H1 (cell line): Measurements from ENCODE around the gene CLINT1. TPM values are rescaled to one million over a fixed set of nuclear protein-coding genes. Genes with fewer than 3 reads are reported as not detected.

ENCODE experiments used
- CTCF ChIA-PET: fragments of 300-600 bp; sonication (Branson Sonifier 250); formaldehyde crosslinking; loops from one replicate; lab custom pipeline; 2021; ENCODE audit not compliant: partially characterized antibody; lab: Charles Lee
- POLR2A ChIA-PET: fragments of 300-600 bp; sonication (Branson Sonifier 250); formaldehyde crosslinking; loops from one replicate; lab custom pipeline; 2021; ENCODE audit warnings: inconsistent platforms; ENCODE audit not compliant: partially characterized antibody; lab: Charles Lee
- DNase-seq, 2 experiments: peaks; one replicate each; pipeline versions ENCODE4 v3.0.0 to v3.0.0-alpha.2; 2010 to 2022; ENCODE audit warnings: low spot score in 2 of 2, low read depth in 1 of 2, mixed read lengths in 1 of 2
- FAIRE-seq: peaks from 2 replicates; lab custom pipeline; 2011; peaks lifted over from hg19 to GRCh38; lab: Jason Lieb, UNC
- H2AFZ ChIP-seq: 2 replicates; pipeline ENCODE4 v1.8.1; 2012; ENCODE audit warnings: low read length, inconsistent platforms
- H2AK5ac ChIP-seq: 2 replicates; pipeline ENCODE4 v1.6.1; 2013; ENCODE audit warnings: low read depth, low read length
- H2BK120ac ChIP-seq: replicated peaks from 2 replicates; pipeline ENCODE3; 2013; ENCODE audit warnings: low read depth, low read length, inconsistent platforms
- H2BK12ac ChIP-seq: 2 replicates; pipeline ENCODE4 v1.6.1; 2013; ENCODE audit warnings: low read depth, low read length
- H2BK15ac ChIP-seq: 2 replicates; pipeline ENCODE4 v1.6.1; 2013; ENCODE audit warnings: low read length
- H2BK20ac ChIP-seq: 2 replicates; pipeline ENCODE4 v1.6.1; 2013; ENCODE audit warnings: low read length
- H2BK5ac ChIP-seq: 2 replicates; pipeline ENCODE4 v1.6.1; 2013; ENCODE audit warnings: low read depth, low read length
- H3K14ac ChIP-seq: 2 replicates; pipeline ENCODE4 v1.6.1; 2013; ENCODE audit warnings: inconsistent platforms; ENCODE audit not compliant: insufficient read length
- H3K18ac ChIP-seq: 2 replicates; pipeline ENCODE4 v1.6.1; 2013; ENCODE audit warnings: low read length; ENCODE audit errors: extremely low read depth
- H3K23ac ChIP-seq: 2 replicates; pipeline ENCODE4 v1.6.1; 2013; ENCODE audit warnings: inconsistent platforms; ENCODE audit not compliant: insufficient read length
- H3K23me2 ChIP-seq: 2 replicates; pipeline ENCODE4 v1.6.1; 2013; ENCODE audit warnings: low read depth, low read length
- H3K27ac ChIP-seq: 2 replicates; pipeline ENCODE4 v1.6.1; 2011; ENCODE audit warnings: low read depth, low read length, inconsistent platforms
- H3K27me3 ChIP-seq, 4 experiments: replicated peaks in 1 of 4; 1 replicate in 1 of 4; 2 replicates in 3 of 4; pipeline versions ENCODE4 v1.6.1 to v1.8.1; 2011 to 2013; ENCODE audit warnings: low read length in 3 of 4, mild to moderate bottlenecking in 3 of 4, inconsistent platforms in 2 of 4, mixed read lengths in 2 of 4, moderate library complexity in 1 of 4; ENCODE audit not compliant: control insufficient read depth in 3 of 4, insufficient read depth in 3 of 4; ENCODE audit errors: extremely low read depth in 1 of 4
- H3K36me3 ChIP-seq, 4 experiments: 2 replicates each; pipeline versions ENCODE4 v1.6.1 to v1.8.1; 2011 to 2013; ENCODE audit warnings: mild to moderate bottlenecking in 4 of 4, low read length in 3 of 4, moderate library complexity in 2 of 4, control low read depth in 1 of 4, inconsistent platforms in 1 of 4; ENCODE audit not compliant: insufficient read depth in 4 of 4, control insufficient read depth in 2 of 4
- H3K4ac ChIP-seq: replicated peaks from 2 replicates; pipeline ENCODE3; 2013; ENCODE audit warnings: low read length, low read depth, mixed read lengths, inconsistent platforms; ENCODE audit not compliant: insufficient read length
- H3K4me1 ChIP-seq, 4 experiments: replicated peaks in 1 of 4; 1 replicate in 1 of 4; 2 replicates in 3 of 4; pipeline versions ENCODE4 v1.6.1 to v1.8.1; 2011 to 2013; ENCODE audit warnings: low read length in 3 of 4, inconsistent platforms in 2 of 4, mixed read lengths in 1 of 4; ENCODE audit not compliant: insufficient read depth in 4 of 4, control insufficient read depth in 3 of 4
- H3K4me2 ChIP-seq, 2 experiments: 2 replicates each; pipeline versions ENCODE4 v1.6.1 to v1.8.1; 2011 to 2013; ENCODE audit warnings: low read depth in 2 of 2, low read length in 2 of 2, control low read depth in 1 of 2, inconsistent platforms in 1 of 2, mild to moderate bottlenecking in 1 of 2; ENCODE audit not compliant: insufficient read depth in 1 of 2
- H3K4me3 ChIP-seq, 4 experiments: fragments of 200-600, 300-600 bp in 1 of 4; sonication (generic), shearing (Covaris generic), sonication (Bioruptor Twin) in 1 of 4; 2 replicates each; pipeline versions ENCODE4 v1.5.1 to v1.8.1; 2011 to 2016; ENCODE audit warnings: low read length in 4 of 4, low read depth in 3 of 4, control low read depth in 2 of 4, inconsistent platforms in 2 of 4, mild to moderate bottlenecking in 2 of 4, mixed read lengths in 1 of 4, moderate library complexity in 1 of 4; ENCODE audit not compliant: insufficient read depth in 2 of 4; ENCODE audit errors: extremely low read depth in 1 of 4
- H3K56ac ChIP-seq: replicated peaks from 2 replicates; pipeline ENCODE3; 2013; ENCODE audit warnings: low read depth, mild to moderate bottlenecking, mixed read lengths, low read length, inconsistent platforms; ENCODE audit not compliant: insufficient read length
- H3K79me1 ChIP-seq: 2 replicates; pipeline ENCODE4 v1.6.1; 2013; ENCODE audit warnings: low read depth, low read length, control low read depth
- H3K79me2 ChIP-seq, 2 experiments: 2 replicates each; pipeline versions ENCODE4 v1.6.1 to v1.8.1; 2012 to 2013; ENCODE audit warnings: low read length in 2 of 2, mild to moderate bottlenecking in 2 of 2, inconsistent platforms in 1 of 2; ENCODE audit not compliant: insufficient read depth in 2 of 2, control insufficient read depth in 1 of 2
- H3K9ac ChIP-seq, 4 experiments: replicated peaks in 1 of 4; 1 replicate in 1 of 4; 2 replicates in 3 of 4; pipeline versions ENCODE4 v1.6.1 to v1.8.1; 2011 to 2013; ENCODE audit warnings: low read depth in 3 of 4, low read length in 3 of 4, control low read depth in 2 of 4, mild to moderate bottlenecking in 2 of 4, moderate library complexity in 2 of 4, inconsistent platforms in 1 of 4; ENCODE audit errors: extremely low read depth in 1 of 4
- H3K9me3 ChIP-seq, 2 experiments: 2 replicates each; pipeline versions ENCODE4 v1.6.1 to v1.8.1; 2012 to 2013; ENCODE audit warnings: mild to moderate bottlenecking in 2 of 2, moderate library complexity in 2 of 2, control low read depth in 1 of 2, inconsistent platforms in 1 of 2, low read depth in 1 of 2, low read length in 1 of 2, mixed read lengths in 1 of 2; ENCODE audit not compliant: insufficient read depth in 2 of 2
- H4K20me1 ChIP-seq, 2 experiments: replicated peaks in 1 of 2; 2 replicates each; pipeline versions ENCODE3 to v1.8.1; 2011 to 2013; ENCODE audit warnings: inconsistent platforms in 2 of 2, low read length in 2 of 2, mild to moderate bottlenecking in 1 of 2; ENCODE audit not compliant: insufficient read depth in 2 of 2, control insufficient read depth in 1 of 2
- H4K5ac ChIP-seq: 2 replicates; pipeline ENCODE4 v1.6.1; 2013; ENCODE audit warnings: low read length, low read depth, mixed read lengths, inconsistent platforms; ENCODE audit not compliant: insufficient read length
- H4K8ac ChIP-seq: 2 replicates; pipeline ENCODE4 v1.8.0; 2013; ENCODE audit warnings: mild to moderate bottlenecking, moderate library complexity, low read length, inconsistent platforms; ENCODE audit not compliant: insufficient read depth; ENCODE audit errors: extremely low read depth
- H4K91ac ChIP-seq: replicated peaks from 2 replicates; pipeline ENCODE3; 2013; ENCODE audit warnings: low read length, mixed read lengths, inconsistent platforms; ENCODE audit not compliant: insufficient read length
- WGBS, 2 experiments: shearing (Covaris generic) in 1 of 2; methylation state at CpG; one replicate each; pipeline versions ENCODE4 v1.1.6 to v1.1.7; 2013 to 2015; ENCODE audit warnings: low lambda C conversion rate in 2 of 2, mixed read lengths in 2 of 2, inconsistent platforms in 1 of 2, low coverage in 1 of 2, missing lambda C conversion rate in 1 of 2; ENCODE audit not compliant: insufficient replicate concordance in 2 of 2, insufficient coverage in 1 of 2, insufficient read length in 1 of 2; ENCODE audit errors: extremely low coverage in 1 of 2, missing lambda C conversion rate in 1 of 2; 5-methylcytosine and 5-hydroxymethylcytosine counted together
- polyA plus RNA-seq, 7 experiments: library from polyadenylated mRNA; depleted of rRNA in 3 of 7; stranded (reverse) in 5 of 7; unstranded in 2 of 7; fragments of >200 nt in 5 of 7; fragments of 200-250 nt in 2 of 7; gene quantifications; 1 replicate in 5 of 7; 2 replicates in 1 of 7; 4 replicates in 1 of 7; pipeline versions ENCODE4 v1.2.1 to v1.2.3, GENCODE V29; 2011 to 2013; ENCODE audit warnings: missing spikeins in 2 of 7, mixed read lengths in 2 of 7
- total RNA-seq: library from RNA; stranded (reverse); fragmentation: NEBNext Ultra II Directional; extraction: Animal tissue kit (Norgen Biotek cat#: 25700); gene quantifications from 2 replicates; pipeline ENCODE4 v1.2.1, GENCODE V29; 2021

CLINT1 gene
- total and polyA plus RNA-seq, 2 of the 8 experiments (the other 6 are each of a cell fraction or from before 2014, with no cell fraction given) = 85.9 to 140 TPM

GRCh38 chr5:157802736-157803135, 56.2 kb downstream of the CLINT1 start:
- Histone ChIP-seq H2BK12ac (no peak overlapping the region), H3K4me1 (no peaks in the 10 kb centered on the region), H3K56ac (no peak overlapping the region), H3K4ac (no peak overlapping the region), H3K36me3 (peaks cover 10 to 39% (median 16%) of the 10 kb centered on the region in 4 experiments), H3K79me1 (no peaks in the 10 kb centered on the region), H3K27me3 (no peaks in the 10 kb centered on the region), H4K5ac (no peak overlapping the region), H4K8ac (no peak overlapping the region), H3K4me3 (no peak overlapping the region), H2BK20ac (no peak overlapping the region), H3K14ac (no peak overlapping the region), H3K27ac (no peak overlapping the region), H3K9ac (no peak overlapping the region), H3K4me2 (no peak overlapping the region), H2BK5ac (no peak overlapping the region), H3K23me2 (no peaks in the 10 kb centered on the region), H2AK5ac (no peak overlapping the region), H3K23ac (no peak overlapping the region), H2BK15ac (no peak overlapping the region), H3K9me3 (no peaks in the 10 kb centered on the region), H3K18ac (no peak overlapping the region), H4K91ac (no peak overlapping the region), H4K20me1 (peaks cover 0 to 2% of the 10 kb centered on the region in 2 experiments), H2BK120ac (no peak overlapping the region), H3K79me2 (no peaks in the 10 kb centered on the region), H2AFZ (no peak overlapping the region)
- DNase-seq (no peak), FAIRE-seq (no peak)
- CTCF ChIA-PET = interaction anchor here (2.2 kb wide), 1 partner anchor 15 kb away, joined by 5 read pairs; no protein-coding TSS in a partner anchor
- POLR2A ChIA-PET = no interaction called here
- 95% methylated on average over 6 of the region's 6 CpGs; no CpG with 5 or more reads in 1 of the 2 experiments for WGBS, 2 experiments
